Measurements from ENCODE around the gene MALAT1.
"Not testable (repeated sequence)": the region's sequence is repeated elsewhere in the genome, so short reads cannot be mapped to it uniquely, and the experiment has no call there.

Gene MALAT1

DNA sequence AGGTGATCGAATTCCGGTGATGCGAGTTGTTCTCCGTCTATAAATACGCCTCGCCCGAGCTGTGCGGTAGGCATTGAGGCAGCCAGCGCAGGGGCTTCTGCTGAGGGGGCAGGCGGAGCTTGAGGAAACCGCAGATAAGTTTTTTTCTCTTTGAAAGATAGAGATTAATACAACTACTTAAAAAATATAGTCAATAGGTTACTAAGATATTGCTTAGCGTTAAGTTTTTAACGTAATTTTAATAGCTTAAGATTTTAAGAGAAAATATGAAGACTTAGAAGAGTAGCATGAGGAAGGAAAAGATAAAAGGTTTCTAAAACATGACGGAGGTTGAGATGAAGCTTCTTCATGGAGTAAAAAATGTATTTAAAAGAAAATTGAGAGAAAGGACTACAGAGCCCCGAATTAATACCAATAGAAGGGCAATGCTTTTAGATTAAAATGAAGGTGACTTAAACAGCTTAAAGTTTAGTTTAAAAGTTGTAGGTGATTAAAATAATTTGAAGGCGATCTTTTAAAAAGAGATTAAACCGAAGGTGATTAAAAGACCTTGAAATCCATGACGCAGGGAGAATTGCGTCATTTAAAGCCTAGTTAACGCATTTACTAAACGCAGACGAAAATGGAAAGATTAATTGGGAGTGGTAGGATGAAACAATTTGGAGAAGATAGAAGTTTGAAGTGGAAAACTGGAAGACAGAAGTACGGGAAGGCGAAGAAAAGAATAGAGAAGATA, at the start of gene MALAT1:
TSS of gene MALAT1 (plus strand) at position 69 of the 736 bp plus-strand sequence.
- H3K4me3 ChIP-seq (ENCODE audit: low read depth, low read length) = peak within 1 kb of the TSS; percentile 78
- TF ChIP-seq, protein P1, sequence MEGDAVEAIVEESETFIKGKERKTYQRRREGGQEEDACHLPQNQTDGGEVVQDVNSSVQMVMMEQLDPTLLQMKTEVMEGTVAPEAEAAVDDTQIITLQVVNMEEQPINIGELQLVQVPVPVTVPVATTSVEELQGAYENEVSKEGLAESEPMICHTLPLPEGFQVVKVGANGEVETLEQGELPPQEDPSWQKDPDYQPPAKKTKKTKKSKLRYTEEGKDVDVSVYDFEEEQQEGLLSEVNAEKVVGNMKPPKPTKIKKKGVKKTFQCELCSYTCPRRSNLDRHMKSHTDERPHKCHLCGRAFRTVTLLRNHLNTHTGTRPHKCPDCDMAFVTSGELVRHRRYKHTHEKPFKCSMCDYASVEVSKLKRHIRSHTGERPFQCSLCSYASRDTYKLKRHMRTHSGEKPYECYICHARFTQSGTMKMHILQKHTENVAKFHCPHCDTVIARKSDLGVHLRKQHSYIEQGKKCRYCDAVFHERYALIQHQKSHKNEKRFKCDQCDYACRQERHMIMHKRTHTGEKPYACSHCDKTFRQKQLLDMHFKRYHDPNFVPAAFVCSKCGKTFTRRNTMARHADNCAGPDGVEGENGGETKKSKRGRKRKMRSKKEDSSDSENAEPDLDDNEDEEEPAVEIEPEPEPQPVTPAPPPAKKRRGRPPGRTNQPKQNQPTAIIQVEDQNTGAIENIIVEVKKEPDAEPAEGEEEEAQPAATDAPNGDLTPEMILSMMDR (IDR thresholded peaks at IDR 0.05; ENCODE audit: control insufficient read depth, extremely low read depth, insufficient read depth) = no peak
- peak; percentile 85 for DNase-seq (ENCODE audit: low read depth)

GRCh38 chr11:65451301-65451700, 47.5 kb upstream of the MALAT1 start:
- DNase-seq (ENCODE audit: low read depth); H3K4me3 ChIP-seq (ENCODE audit: low read depth, low read length): not testable (repeated sequence)

DNA sequence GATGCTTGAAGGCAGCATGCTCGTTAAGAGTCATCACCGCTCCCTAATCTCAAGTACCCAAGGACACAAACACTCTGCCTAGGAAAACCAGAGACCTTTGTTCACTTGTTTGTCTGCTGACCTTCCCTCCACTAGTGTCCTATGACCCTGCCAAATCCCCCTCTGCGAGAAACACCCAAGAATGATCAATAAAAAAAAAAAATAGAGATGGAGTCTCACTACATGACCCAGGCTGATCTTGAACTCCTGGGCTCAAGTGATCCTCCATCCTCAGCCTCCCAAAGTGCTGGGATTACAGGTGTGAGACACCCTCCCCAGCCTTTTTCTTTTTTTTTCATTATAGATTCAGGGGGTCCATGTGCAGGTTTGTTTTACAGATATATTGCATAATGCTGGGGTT, 46.6 kb upstream of the MALAT1 start:
- H3K4me3 ChIP-seq (ENCODE audit: low read depth, low read length); DNase-seq (ENCODE audit: low read depth): not testable (repeated sequence)

DNA sequence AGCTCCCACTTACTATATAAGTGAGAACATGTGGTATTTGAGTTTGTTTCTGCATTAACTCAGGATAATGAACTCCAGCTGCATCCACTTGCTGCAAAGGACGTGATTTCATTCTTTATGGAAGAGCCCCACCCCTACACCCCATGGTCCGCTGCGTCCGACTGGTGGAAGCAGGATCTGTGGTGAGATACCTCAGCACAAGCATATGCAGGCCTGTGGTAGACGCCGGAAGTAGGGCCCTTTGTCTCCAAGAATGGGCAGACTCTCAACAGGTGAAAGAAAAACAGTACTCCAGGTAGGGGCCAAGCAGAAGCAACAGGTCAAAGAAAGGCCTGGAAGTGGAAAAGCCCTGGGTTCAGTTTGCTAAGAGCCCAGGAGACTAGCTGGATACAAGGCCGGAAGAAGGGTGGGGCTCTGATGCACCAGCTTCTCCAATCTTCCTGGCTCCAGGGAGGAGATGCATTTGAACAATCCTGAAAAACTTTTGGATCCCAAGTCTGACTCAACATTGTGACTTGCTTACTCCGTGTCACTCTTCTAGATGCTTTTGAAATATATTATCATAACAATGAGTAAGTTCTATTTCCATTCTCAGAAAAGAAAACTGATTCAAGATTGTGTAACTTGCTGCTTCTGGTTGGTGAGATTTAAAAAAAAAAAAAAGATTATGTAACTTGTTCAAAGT, 45.9 kb upstream of the MALAT1 start:
- TF ChIP-seq, protein P1 (IDR thresholded peaks at IDR 0.05; ENCODE audit: control insufficient read depth, extremely low read depth, insufficient read depth) = no peak
- no peak for DNase-seq (ENCODE audit: low read depth)
- H3K4me3 ChIP-seq (ENCODE audit: low read depth, low read length) = no peak overlapping the region

DNA sequence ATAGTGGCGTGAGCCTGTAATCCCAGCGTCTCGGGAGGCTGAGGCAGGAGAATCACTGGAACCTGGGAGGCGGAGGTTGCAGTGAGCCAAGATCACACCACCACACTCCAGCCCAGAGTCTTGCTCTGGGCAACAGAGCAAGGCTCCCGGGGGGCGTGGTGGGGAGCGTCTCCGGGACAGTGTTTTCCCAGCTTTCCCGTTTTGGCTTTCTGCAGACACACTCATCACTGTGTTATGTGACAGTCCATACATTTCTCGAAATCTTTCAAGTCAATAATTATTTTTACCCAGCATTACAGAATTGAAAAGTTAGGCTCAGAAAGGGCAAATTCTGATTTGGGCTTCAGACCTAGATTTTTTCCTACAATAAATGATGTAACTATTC, 44.5 kb upstream of the MALAT1 start:
- no peak for DNase-seq (ENCODE audit: low read depth)
- peak overlapping the region; percentile 56; the same call in 1 of the 2 replicates for H3K4me3 ChIP-seq (ENCODE audit: low read depth, low read length)
- TF ChIP-seq, protein P1 (IDR thresholded peaks at IDR 0.05; ENCODE audit: control insufficient read depth, extremely low read depth, insufficient read depth) = no peak

GRCh38 chr11:65454696-65455456, 44.0 kb upstream of the MALAT1 start:
- TF ChIP-seq, protein P1 (IDR thresholded peaks at IDR 0.05; ENCODE audit: control insufficient read depth, extremely low read depth, insufficient read depth) = no peak
- no peak for DNase-seq (ENCODE audit: low read depth)

DNA sequence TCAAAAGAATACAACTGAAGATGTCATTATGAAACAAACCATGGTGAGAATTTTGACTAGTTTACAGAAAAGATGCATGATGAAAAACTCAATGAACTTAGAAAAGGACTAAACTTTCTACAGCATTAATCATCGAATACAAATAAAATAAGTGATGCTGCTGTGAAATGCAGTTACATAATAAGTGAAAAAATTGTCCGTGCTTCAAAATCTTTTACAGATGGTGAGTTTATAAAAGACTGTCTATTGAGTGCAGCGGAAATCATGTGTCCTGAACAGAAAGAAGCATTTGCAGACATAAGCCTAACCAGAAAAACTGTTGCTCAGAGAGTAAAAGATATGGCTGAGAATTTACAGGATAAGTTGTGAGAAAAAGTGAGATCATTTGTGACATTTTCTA, 42.4 kb upstream of the MALAT1 start:
- H3K4me3 ChIP-seq (ENCODE audit: low read depth, low read length) = no peak overlapping the region
- TF ChIP-seq, protein P1 (IDR thresholded peaks at IDR 0.05; ENCODE audit: control insufficient read depth, extremely low read depth, insufficient read depth) = no peak
- no peak for DNase-seq (ENCODE audit: low read depth)

More at GRCh38 chr11:65454696-65455456, 44.0 kb upstream of the MALAT1 start:
- peak overlapping the region; percentile 56 for H3K4me3 ChIP-seq (ENCODE audit: low read depth, low read length)

All from LNCaP clone FGC (cell line).